Pancreas (tissue), 10 donors: ENCODE measurements around the gene NMUR2. TPM values are rescaled to one million over a fixed set of nuclear protein-coding genes. Genes with fewer than 3 reads are reported as not detected.

Experiments
- ATAC-seq, 4 donors: fragments of 200-7000 bp; cut with Tn5 transposase; one replicate each; pipeline versions ENCODE4 v1.8.0 to v1.9.1; 2020; ENCODE audit warnings: mild to moderate bottlenecking in 4 of 4, moderate library complexity in 4 of 4
- DNase-seq, 6 donors: peaks; one replicate each; pipeline ENCODE4 v3.0.0-alpha.2; 2020
- FAIRE-seq: peaks from 2 replicates; lab custom pipeline; 2012; peaks lifted over from hg19 to GRCh38; lab: Jason Lieb, UNC
- H3K27ac ChIP-seq, 4 donors: fragments of 200-600 bp; sonication (generic); 1 replicate in 3 of 4; 2 replicates in 1 of 4; pipeline versions ENCODE4 v1.5.0 to v1.8.0; 2020
- H3K27me3 ChIP-seq, 4 donors: fragments of 200-600 bp; one replicate each; pipeline ENCODE4 v1.8.0; 2021
- H3K36me3 ChIP-seq, 3 donors: fragments of 200-600 bp; sonication (generic) in 1 of 3; one replicate each; pipeline versions ENCODE4 v1.5.0 to v1.8.0; 2020 to 2021
- H3K4me1 ChIP-seq, 3 donors: fragments of 200-600 bp; one replicate each; pipeline ENCODE4 v1.8.0; 2021
- H3K4me3 ChIP-seq, 4 donors: fragments of 200-600 bp; sonication (generic) in 2 of 4; one replicate each; pipeline versions ENCODE4 v1.5.0 to v1.8.0; 2020 to 2021
- H3K9me3 ChIP-seq, 4 donors: fragments of 200-600 bp; one replicate each; pipeline ENCODE4 v1.8.0; 2021
- CTCF ChIP-seq, 4 donors: fragments of 200-600 bp; sonication (generic) in 3 of 4; IDR thresholded peaks; one replicate each; pipeline versions ENCODE4 v1.5.0 to v1.8.0; 2021; ENCODE audit warnings: antibody characterized with exemption in 4 of 4
- WGBS, 2 donors: extraction: QIAGEN DNeasy Blood & Tissue Kit; methylation state at CpG; one replicate each; pipeline ENCODE4 v1.1.7; 2013; 5-methylcytosine and 5-hydroxymethylcytosine counted together
- intact Hi-C, 3 donors: fragments of 100-400 bp; cut with DNase I; formaldehyde crosslinking; loops; one replicate each; pipeline versions ENCODE4 v1.11.1 to v1.14.2; 2022
- polyA plus RNA-seq, 2 donors: library from polyadenylated mRNA; stranded (reverse); fragments of 200-250 nt; gene quantifications; one replicate each; pipeline ENCODE4 v1.2.3, GENCODE V29; 2013
- total RNA-seq, 6 donors: library from RNA; stranded (reverse); fragmentation: NEBNext Ultra II Directional in 4 of 6; extraction: Animal tissue kit (Norgen Biotek cat#: 25700) in 4 of 6; gene quantifications; one replicate each; pipeline versions ENCODE4 v1.2.1 to v1.2.4, GENCODE V29; 2021 to 2023
- donor health status: healthy with polysubstance abuse.
- donor health status: DM: no; HTN: no; CAD: no; lungs with moderate emphysema.
- donor health status: DM: no; HTN: no; CAD: no.
- donor health status: control.
- donor health status: control.
- donor health status: Bipolar disorder and iron deficiency.
- donor health status: DM: yes; HTN: yes; CAD: no.
- donor health status: DM: no; HTN: no; CAD: no.
- donor health status: DM: no; HTN: no; CAD: no.
- donor health status: DM: yes; HTN: yes; CAD: no.

NMUR2 gene
- total and polyA plus RNA-seq, 8 donors = 0.02 TPM; not detected in 7

DNA sequence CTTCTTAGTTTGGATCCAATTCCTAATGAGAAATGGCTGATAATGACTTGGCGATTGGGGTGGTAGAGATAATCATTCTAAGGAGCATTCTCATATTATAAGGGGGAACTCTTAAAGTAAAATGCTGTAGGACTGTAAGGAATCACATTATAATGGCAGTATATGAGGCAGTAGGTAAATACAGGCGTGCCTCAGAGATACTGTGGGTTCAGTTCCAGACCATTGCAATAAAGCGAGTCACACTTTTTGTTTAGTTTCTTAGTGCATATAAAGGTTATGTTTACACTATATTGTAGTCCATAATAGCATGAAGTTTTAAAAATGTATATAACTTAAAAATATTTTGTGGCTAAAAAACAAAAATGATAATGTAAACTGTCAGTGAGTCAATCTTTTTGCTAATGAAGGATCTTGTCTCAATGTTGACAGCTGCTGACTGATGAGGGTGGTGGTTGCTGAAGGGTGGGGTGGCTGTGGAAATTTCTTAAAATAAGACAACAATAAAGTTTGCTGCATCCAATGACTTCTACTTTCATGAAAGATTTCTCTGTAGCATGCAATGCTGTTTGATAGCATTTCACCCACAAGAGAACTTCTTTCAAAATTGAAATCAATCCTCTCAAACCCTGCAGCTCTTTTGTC lies 15.8 kb downstream of the NMUR2 start:
- no peak for ATAC-seq
- Histone ChIP-seq H3K4me1 (no peaks in the 10 kb centered on the region), H3K4me3 (no peak overlapping the region), H3K27me3 (no peaks in the 10 kb centered on the region), H3K36me3 (no peaks in the 10 kb centered on the region), H3K27ac (no peak overlapping the region), H3K9me3 (no peaks in the 10 kb centered on the region)
- TF ChIP-seq CTCF (IDR thresholded peaks at IDR 0.05) = no peak
- intact Hi-C loops = no loop called here
- 56 to 77% methylated on average over 3 of the region's 3 CpGs for WGBS, 2 donors
- FAIRE-seq = no peak
- no peak for DNase-seq

GRCh38 chr5:152388610-152389009 lies 16.5 kb downstream of the NMUR2 start:
- no peak overlapping the region for H3K27ac ChIP-seq
- H3K4me1 ChIP-seq = no peaks in the 10 kb centered on the region
- DNase-seq (no peak), FAIRE-seq (no peak), ATAC-seq (no peak)
- TF ChIP-seq CTCF (IDR thresholded peaks at IDR 0.05) = no peak
- intact Hi-C loops = no loop called here
- no peak overlapping the region for H3K4me3 ChIP-seq
- WGBS, 2 donors = 20 to 29% methylated on average over 1 of the region's 1 CpG
- no peaks in the 10 kb centered on the region for H3K27me3 ChIP-seq
- H3K36me3 ChIP-seq = no peaks in the 10 kb centered on the region
- no peaks in the 10 kb centered on the region for H3K9me3 ChIP-seq

GRCh38 chr5:152380415-152381123 lies 24.5 kb downstream of the NMUR2 start:
- no peak for DNase-seq
- intact Hi-C loops = no loop called here
- Histone ChIP-seq H3K9me3 (no peaks in the 10 kb centered on the region), H3K27me3 (no peaks in the 10 kb centered on the region), H3K4me3 (no peak overlapping the region), H3K27ac (no peak overlapping the region), H3K4me1 (no peaks in the 10 kb centered on the region), H3K36me3 (no peaks in the 10 kb centered on the region)
- no peak for ATAC-seq
- TF ChIP-seq CTCF (IDR thresholded peaks at IDR 0.05) = no peak
- 61 to 73% methylated on average over 10 of the region's 10 CpGs for whole genome bisulfite sequencing, 2 donors
- FAIRE-seq = no peak

DNA sequence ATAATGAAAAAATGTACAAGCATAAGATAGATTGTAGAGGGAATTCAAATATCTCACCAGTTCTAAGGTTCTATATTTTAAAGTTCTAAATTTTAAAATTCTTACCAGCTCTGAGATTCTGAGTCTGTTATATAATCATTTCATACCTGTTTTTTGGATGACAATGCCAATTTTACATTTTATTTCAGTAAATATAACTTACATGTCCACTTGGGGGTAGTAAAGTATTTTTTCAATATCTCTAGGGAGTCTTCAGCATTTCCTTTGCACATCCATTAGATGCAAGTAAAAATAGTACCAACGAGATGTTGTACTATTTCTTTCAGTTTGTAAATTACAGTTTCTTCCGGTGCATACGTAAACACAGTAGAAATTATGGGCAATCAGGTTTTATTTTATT lies 25.7 kb downstream of the NMUR2 start:
- DNase-seq (no peak), FAIRE-seq (no peak), ATAC-seq (no peak)
- intact Hi-C loops = no loop called here
- Histone ChIP-seq H3K4me1 (no peaks in the 10 kb centered on the region), H3K36me3 (no peaks in the 10 kb centered on the region), H3K27me3 (no peaks in the 10 kb centered on the region), H3K9me3 (no peaks in the 10 kb centered on the region), H3K27ac (no peak overlapping the region), H3K4me3 (no peak overlapping the region)
- TF ChIP-seq CTCF (IDR thresholded peaks at IDR 0.05) = no peak
- 69 to 76% methylated on average over 3 of the region's 3 CpGs for WGBS, 2 donors

DNA sequence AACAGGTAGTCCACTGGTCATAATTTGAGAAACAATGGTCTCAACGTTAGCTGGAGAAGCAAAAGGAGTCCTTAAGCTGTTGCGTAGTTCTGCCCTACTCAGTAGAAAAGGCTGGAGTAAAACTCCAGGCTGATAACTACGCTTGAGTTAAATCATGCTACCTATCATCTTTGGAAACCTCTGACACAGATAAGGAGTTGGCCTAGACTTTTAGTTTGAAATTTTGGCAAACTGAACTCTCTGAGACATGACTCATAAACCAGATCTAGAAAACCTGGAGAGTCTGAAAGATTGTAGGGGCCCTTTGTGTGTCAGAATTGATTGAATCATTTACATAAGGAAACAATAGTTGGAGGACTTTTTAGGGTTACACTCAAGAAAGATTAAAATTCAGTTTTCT lies 26.3 kb downstream of the NMUR2 start:
- Histone ChIP-seq H3K27ac (no peak overlapping the region), H3K4me1 (no peaks in the 10 kb centered on the region), H3K36me3 (no peaks in the 10 kb centered on the region), H3K27me3 (no peaks in the 10 kb centered on the region), H3K9me3 (no peaks in the 10 kb centered on the region), H3K4me3 (no peak overlapping the region)
- ATAC-seq (no peak), FAIRE-seq (no peak), DNase-seq (no peak)
- intact Hi-C loops = no loop called here
- WGBS, 2 donors = 44 to 54% methylated on average over 3 of the region's 3 CpGs
- no peak for TF ChIP-seq CTCF (IDR thresholded peaks at IDR 0.05)
